NB4 (cell line): ENCODE results near the gene WASF3.

Experiments
- CTCF ChIP-seq: IDR thresholded peaks from one replicate; pipeline ENCODE4 v1.5.1; 2012; ENCODE audit warnings: low read depth, low read length
- MAX ChIP-seq: IDR thresholded peaks from 2 replicates; pipeline ENCODE4 v1.6.1; 2011; ENCODE audit warnings: low read depth, low read length
- MYC ChIP-seq: IDR thresholded peaks from 2 replicates; pipeline ENCODE4 v1.6.1; 2011; ENCODE audit warnings: low read depth, low read length
- POLR2A ChIP-seq: IDR thresholded peaks from 2 replicates; pipeline ENCODE4 v1.6.1; 2011; ENCODE audit warnings: mild to moderate bottlenecking; ENCODE audit not compliant: insufficient read length; ENCODE audit errors: extremely low read depth

GRCh38 chr13:26562512-26562890 is 5.0 kb downstream of the WASF3 start:
- TF ChIP-seq POLR2A (no peak), CTCF (no peak), MYC (no peak), MAX (no peak)
